ENCODE data around the gene HECW1.

GRCh38 chr7:43281268-43281667 lies 168.8 kb downstream of the HECW1 start:
- TF ChIP-seq POLR2AphosphoS5 (IDR thresholded peaks at IDR 0.05; ENCODE audit: low read depth) (no peak), CTCF (conservative IDR thresholded peaks at IDR 0.05; ENCODE audit: low read depth in 2 of 2) (no peak), ETS1 (IDR thresholded peaks at IDR 0.05) (no peak)
